ENCODE results near the gene SMOC2.

GRCh38 chr6:168571268-168571667 lies 130.3 kb downstream of the SMOC2 start:
- no peak for TF ChIP-seq CTCF (IDR thresholded peaks at IDR 0.05)
- no peak for TF ChIP-seq POLR2A (IDR thresholded peaks at IDR 0.05)

Measured in thyroid gland (tissue), 4 donors.